ENCODE results near the gene GRIK3. TPM values are rescaled to one million over a fixed set of nuclear protein-coding genes. Genes with fewer than 3 reads are reported as not detected.

Gene GRIK3
- total RNA-seq, 1 donor from 2014 or later: not detected

GRCh38 chr1:36944883-36945282 lies 89.4 kb downstream of the GRIK3 start:
- TF ChIP-seq CTCF (IDR thresholded peaks at IDR 0.05): no peak

GRCh38 chr1:36942148-36942547 lies 92.2 kb downstream of the GRIK3 start:
- Mint-ChIP-seq H3K4me1 (ENCODE audit: unreplicated experiment) (no peaks in the 10 kb centered on the region), H3K27me3 (ENCODE audit: unreplicated experiment) (no peaks in the 10 kb centered on the region), H3K9me3 (ENCODE audit: unreplicated experiment) (no peaks in the 10 kb centered on the region), H3K27ac (ENCODE audit: unreplicated experiment) (no peak overlapping the region), H3K36me3 (ENCODE audit: unreplicated experiment) (no peaks in the 10 kb centered on the region), H3K4me3 (ENCODE audit: unreplicated experiment) (no peak overlapping the region)
- DNase-seq (ENCODE audit: extremely low spot score, unreplicated experiment): no peak
- TF ChIP-seq CTCF (IDR thresholded peaks at IDR 0.05): no peak

More at GRCh38 chr1:36944883-36945282, 89.4 kb downstream of the GRIK3 start:
- Mint-ChIP-seq H3K4me3 (ENCODE audit: unreplicated experiment) (no peak overlapping the region), H3K36me3 (ENCODE audit: unreplicated experiment) (no peaks in the 10 kb centered on the region), H3K27ac (ENCODE audit: unreplicated experiment) (no peak overlapping the region), H3K4me1 (ENCODE audit: unreplicated experiment) (no peaks in the 10 kb centered on the region), H3K9me3 (ENCODE audit: unreplicated experiment) (no peaks in the 10 kb centered on the region), H3K27me3 (ENCODE audit: unreplicated experiment) (no peaks in the 10 kb centered on the region)
- no peak for DNase-seq (ENCODE audit: extremely low spot score, unreplicated experiment)

GRCh38 chr1:36941316-36941978 lies 92.9 kb downstream of the GRIK3 start:
- DNase-seq (ENCODE audit: extremely low spot score, unreplicated experiment): no peak
- Mint-ChIP-seq H3K9me3 (ENCODE audit: unreplicated experiment) (no peaks in the 10 kb centered on the region), H3K36me3 (ENCODE audit: unreplicated experiment) (no peaks in the 10 kb centered on the region), H3K27me3 (ENCODE audit: unreplicated experiment) (no peaks in the 10 kb centered on the region), H3K4me3 (ENCODE audit: unreplicated experiment) (no peak overlapping the region), H3K27ac (ENCODE audit: unreplicated experiment) (no peak overlapping the region), H3K4me1 (ENCODE audit: unreplicated experiment) (no peaks in the 10 kb centered on the region)
- TF ChIP-seq CTCF (IDR thresholded peaks at IDR 0.05): no peak

- H3K4me3 Mint-ChIP-seq (ENCODE audit: unreplicated experiment): no peak overlapping the region
- no peak for TF ChIP-seq CTCF (IDR thresholded peaks at IDR 0.05)
- H3K4me1 Mint-ChIP-seq (ENCODE audit: unreplicated experiment): no peaks in the 10 kb centered on the region
- no peaks in the 10 kb centered on the region for H3K27me3 Mint-ChIP-seq (ENCODE audit: unreplicated experiment)
- H3K27ac Mint-ChIP-seq (ENCODE audit: unreplicated experiment): no peak overlapping the region
- H3K9me3 Mint-ChIP-seq (ENCODE audit: unreplicated experiment): no peaks in the 10 kb centered on the region
- no peak for DNase-seq (ENCODE audit: extremely low spot score, unreplicated experiment)
- no peaks in the 10 kb centered on the region for H3K36me3 Mint-ChIP-seq (ENCODE audit: unreplicated experiment)
Measured at GRCh38 chr1:36938819-36939218, 95.5 kb downstream of the GRIK3 start.

- Mint-ChIP-seq H3K27me3 (ENCODE audit: unreplicated experiment) (no peaks in the 10 kb centered on the region), H3K4me3 (ENCODE audit: unreplicated experiment) (no peak overlapping the region), H3K27ac (ENCODE audit: unreplicated experiment) (no peak overlapping the region), H3K4me1 (ENCODE audit: unreplicated experiment) (no peaks in the 10 kb centered on the region), H3K9me3 (ENCODE audit: unreplicated experiment) (no peaks in the 10 kb centered on the region), H3K36me3 (ENCODE audit: unreplicated experiment) (no peaks in the 10 kb centered on the region)
- DNase-seq (ENCODE audit: extremely low spot score, unreplicated experiment): no peak
- no peak for TF ChIP-seq CTCF (IDR thresholded peaks at IDR 0.05)
Measured at GRCh38 chr1:36937371-36937770, 96.9 kb downstream of the GRIK3 start.
